HEK293 (cell line): ENCODE measurements around the gene EYS.

Experiments
- CTCF ChIA-PET: fragments of 350-600 bp; formaldehyde crosslinking; extraction: SDS; loops from one replicate; lab custom pipeline; 2021; ENCODE audit warnings: antibody characterized with exemption; lab: Yijun Ruan, JAX
- POLR2A ChIA-PET: fragments of 300-600 bp; formaldehyde crosslinking; extraction: SDS; loops from one replicate; lab custom pipeline; 2020; ENCODE audit warnings: antibody characterized with exemption, inconsistent platforms; lab: Yijun Ruan, JAX
- H3K27ac ChIP-seq: fragments of 200-500 bp; sonication (Bioruptor generic); 2 replicates; pipeline ENCODE4 v1.5.1; 2014; ENCODE audit warnings: low read depth, low read length, control low read depth, inconsistent platforms; ENCODE audit errors: extremely low read depth
- H3K36me3 ChIP-seq, 2 experiments: fragments of 200-500 bp in 1 of 2; sonication (Bioruptor generic) in 1 of 2; 1 replicate in 1 of 2; 2 replicates in 1 of 2; pipeline ENCODE4 v1.5.1; 2014 to 2017; ENCODE audit warnings: inconsistent platforms in 2 of 2, low read length in 2 of 2; ENCODE audit not compliant: control insufficient read depth in 2 of 2, insufficient read depth in 1 of 2
- H3K4me1 ChIP-seq: fragments of 200-500 bp; sonication (Bioruptor generic); 2 replicates; pipeline ENCODE4 v1.5.1; 2014; ENCODE audit warnings: mild to moderate bottlenecking, low read length, inconsistent platforms; ENCODE audit not compliant: control insufficient read depth, insufficient read depth
- H3K4me3 ChIP-seq: 2 replicates; pipeline ENCODE4 v1.5.1; 2011; ENCODE audit warnings: low read depth, mild to moderate bottlenecking, control low read depth, low read length, moderate library complexity
- H3K9me3 ChIP-seq: fragments of 200-500 bp; sonication (Bioruptor generic); 2 replicates; pipeline ENCODE4 v1.5.1; 2014; ENCODE audit warnings: low read depth, low read length, inconsistent platforms; ENCODE audit not compliant: control insufficient read depth, insufficient read depth
- OSR2 ChIP-seq: fragments of 450-650 bp; formaldehyde crosslinking; IDR thresholded peaks from 2 replicates; pipeline ENCODE4 v1.5.1; 2016; ENCODE audit warnings: missing biosample characterization, missing genetic modification characterization
- SCRT1 ChIP-seq: fragments of 450-650 bp; formaldehyde crosslinking; IDR thresholded peaks from 2 replicates; pipeline ENCODE4 v1.5.1; 2016; ENCODE audit warnings: missing biosample characterization, missing genetic modification characterization, borderline replicate concordance
- SETDB1 ChIP-seq: IDR thresholded peaks from one replicate; pipeline ENCODE4 v1.6.1; 2017; ENCODE audit warnings: mild to moderate bottlenecking, low read length, moderate library complexity, mixed read lengths; ENCODE audit not compliant: insufficient read length
- TCF7L2 ChIP-seq: IDR thresholded peaks from 2 replicates; pipeline ENCODE4 v1.6.1; 2011; ENCODE audit warnings: low read depth, mild to moderate bottlenecking, inconsistent platforms, low read length, moderate library complexity, borderline replicate concordance
- YY1 ChIP-seq: fragments of 450-650 bp; formaldehyde crosslinking; IDR thresholded peaks from 2 replicates; pipeline ENCODE4 v1.5.1; 2018; ENCODE audit warnings: missing biosample characterization, missing genetic modification characterization
- ZBTB21 ChIP-seq: fragments of 450-650 bp; formaldehyde crosslinking; IDR thresholded peaks from 2 replicates; pipeline ENCODE4 v1.5.1; 2017; ENCODE audit warnings: missing biosample characterization, missing genetic modification characterization
- ZBTB8A ChIP-seq: fragments of 450-650 bp; formaldehyde crosslinking; IDR thresholded peaks from 2 replicates; pipeline ENCODE4 v1.5.1; 2016; ENCODE audit warnings: missing biosample characterization, missing genetic modification characterization
- ZNF132 ChIP-seq: fragments of 450-650 bp; formaldehyde crosslinking; IDR thresholded peaks from 2 replicates; pipeline ENCODE4 v1.5.1; 2017; ENCODE audit warnings: missing biosample characterization, missing genetic modification characterization, borderline replicate concordance
- ZNF184 ChIP-seq: fragments of 450-650 bp; IDR thresholded peaks from 2 replicates; pipeline ENCODE4 v1.5.1; 2018; ENCODE audit warnings: missing biosample characterization, mild to moderate bottlenecking, missing genetic modification characterization
- ZNF19 ChIP-seq: fragments of 450-650 bp; formaldehyde crosslinking; IDR thresholded peaks from 2 replicates; pipeline ENCODE4; 2016; ENCODE audit warnings: missing biosample characterization, missing genetic modification characterization, low read depth
- ZNF239 ChIP-seq: fragments of 450-650 bp; formaldehyde crosslinking; IDR thresholded peaks from 2 replicates; pipeline ENCODE4 v1.5.1; 2016; ENCODE audit warnings: missing biosample characterization, missing genetic modification characterization
- ZNF292 ChIP-seq: fragments of 450-650 bp; formaldehyde crosslinking; IDR thresholded peaks from 2 replicates; pipeline ENCODE4 v1.5.1; 2016; ENCODE audit warnings: low read depth, missing biosample characterization, missing genetic modification characterization, borderline replicate concordance
- ZNF391 ChIP-seq: fragments of 450-650 bp; formaldehyde crosslinking; IDR thresholded peaks from 2 replicates; pipeline ENCODE4 v1.5.1; 2016; ENCODE audit warnings: low read depth, missing biosample characterization, missing genetic modification characterization, borderline replicate concordance
- ZNF394 ChIP-seq: fragments of 450-650 bp; formaldehyde crosslinking; IDR thresholded peaks from 2 replicates; pipeline ENCODE4 v1.5.1; 2016; ENCODE audit warnings: missing biosample characterization, missing genetic modification characterization, mild to moderate bottlenecking, moderate library complexity, borderline replicate concordance
- ZNF416 ChIP-seq: fragments of 450-650 bp; formaldehyde crosslinking; IDR thresholded peaks from 2 replicates; pipeline ENCODE4 v1.5.1; 2016; ENCODE audit warnings: missing biosample characterization, missing genetic modification characterization
- ZNF501 ChIP-seq: fragments of 450-650 bp; formaldehyde crosslinking; IDR thresholded peaks from 2 replicates; pipeline ENCODE4 v1.5.1; 2016; ENCODE audit warnings: missing biosample characterization, missing genetic modification characterization
- ZNF621 ChIP-seq: fragments of 450-650 bp; formaldehyde crosslinking; IDR thresholded peaks from 2 replicates; pipeline ENCODE4 v1.5.1; 2017; ENCODE audit warnings: missing biosample characterization, missing genetic modification characterization
- ZNF626 ChIP-seq: fragments of 450-650 bp; sonication (Bioruptor Pico); formaldehyde crosslinking; IDR thresholded peaks from 2 replicates; pipeline ENCODE4 v1.5.1; 2018; ENCODE audit warnings: missing biosample characterization, missing genetic modification characterization, inconsistent platforms
- ZNF654 ChIP-seq: fragments of 450-650 bp; formaldehyde crosslinking; IDR thresholded peaks from 2 replicates; pipeline ENCODE4 v1.5.1; 2016; ENCODE audit warnings: low read depth, missing biosample characterization, missing genetic modification characterization
- ZNF664 ChIP-seq: fragments of 450-650 bp; formaldehyde crosslinking; IDR thresholded peaks from 2 replicates; pipeline ENCODE4 v1.5.1; 2016; ENCODE audit warnings: missing biosample characterization, missing genetic modification characterization
- ZNF707 ChIP-seq: fragments of 450-650 bp; formaldehyde crosslinking; IDR thresholded peaks from 2 replicates; pipeline ENCODE4 v1.5.1; 2016; ENCODE audit warnings: missing biosample characterization, missing genetic modification characterization
- ZNF747 ChIP-seq: fragments of 450-650 bp; formaldehyde crosslinking; IDR thresholded peaks from 2 replicates; pipeline ENCODE4 v1.5.1; 2016; ENCODE audit warnings: missing biosample characterization, missing genetic modification characterization
- ZNF830 ChIP-seq: fragments of 450-650 bp; IDR thresholded peaks from 2 replicates; pipeline ENCODE4 v1.5.0; 2018; ENCODE audit warnings: missing biosample characterization, missing genetic modification characterization, low read depth, mild to moderate bottlenecking, moderate library complexity
- ZNF843 ChIP-seq: fragments of 450-650 bp; formaldehyde crosslinking; IDR thresholded peaks from 2 replicates; pipeline ENCODE4 v1.5.1; 2016; ENCODE audit warnings: missing biosample characterization, missing genetic modification characterization
- ZSCAN16 ChIP-seq: fragments of 450-650 bp; formaldehyde crosslinking; IDR thresholded peaks from 2 replicates; pipeline ENCODE4 v1.5.1; 2016; ENCODE audit warnings: missing biosample characterization, missing genetic modification characterization
- TF ChIP-seq, protein P1 (sequence below): fragments of 450-650 bp; formaldehyde crosslinking; IDR thresholded peaks from 2 replicates; pipeline ENCODE4 v1.5.1; 2017; ENCODE audit warnings: missing biosample characterization, missing genetic modification characterization
- TF ChIP-seq, protein P2 (sequence below): fragments of 450-650 bp; formaldehyde crosslinking; IDR thresholded peaks from 2 replicates; pipeline ENCODE4 v1.5.1; 2016; ENCODE audit warnings: missing biosample characterization, missing genetic modification characterization
- TF ChIP-seq, protein P3 (sequence below): fragments of 450-650 bp; formaldehyde crosslinking; IDR thresholded peaks from 2 replicates; pipeline ENCODE4 v1.5.1; 2016; ENCODE audit warnings: missing biosample characterization, missing genetic modification characterization, borderline replicate concordance
- TF ChIP-seq, protein P4 (sequence below): fragments of 450-650 bp; formaldehyde crosslinking; IDR thresholded peaks from 2 replicates; pipeline ENCODE4 v1.5.1; 2016; ENCODE audit warnings: missing biosample characterization, missing genetic modification characterization
- TF ChIP-seq, protein P5 (sequence below): fragments of 450-650 bp; formaldehyde crosslinking; IDR thresholded peaks from 2 replicates; pipeline ENCODE4 v1.5.1; 2016; ENCODE audit warnings: missing biosample characterization, missing genetic modification characterization

The EYS gene

DNA sequence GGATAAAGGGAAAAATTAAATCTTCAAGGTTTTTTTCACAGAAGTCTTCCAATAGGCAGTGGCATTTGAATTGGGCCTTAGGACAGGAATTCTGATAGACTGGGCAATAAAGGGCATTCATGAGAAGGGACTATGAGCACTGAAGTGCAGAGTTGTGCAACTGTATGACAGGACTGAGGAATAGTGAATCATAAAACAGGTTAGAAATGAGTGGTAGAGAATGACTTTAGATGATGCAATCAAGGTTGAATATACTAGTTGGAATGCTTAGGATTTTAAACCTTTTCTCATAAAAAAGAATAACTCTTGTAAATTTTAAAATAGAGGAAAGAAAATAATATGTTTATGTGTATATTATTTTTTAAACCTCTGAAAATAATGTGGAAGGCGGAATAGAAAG lies 1126.7 kb downstream of the EYS start:
- TF ChIP-seq, protein P1, sequence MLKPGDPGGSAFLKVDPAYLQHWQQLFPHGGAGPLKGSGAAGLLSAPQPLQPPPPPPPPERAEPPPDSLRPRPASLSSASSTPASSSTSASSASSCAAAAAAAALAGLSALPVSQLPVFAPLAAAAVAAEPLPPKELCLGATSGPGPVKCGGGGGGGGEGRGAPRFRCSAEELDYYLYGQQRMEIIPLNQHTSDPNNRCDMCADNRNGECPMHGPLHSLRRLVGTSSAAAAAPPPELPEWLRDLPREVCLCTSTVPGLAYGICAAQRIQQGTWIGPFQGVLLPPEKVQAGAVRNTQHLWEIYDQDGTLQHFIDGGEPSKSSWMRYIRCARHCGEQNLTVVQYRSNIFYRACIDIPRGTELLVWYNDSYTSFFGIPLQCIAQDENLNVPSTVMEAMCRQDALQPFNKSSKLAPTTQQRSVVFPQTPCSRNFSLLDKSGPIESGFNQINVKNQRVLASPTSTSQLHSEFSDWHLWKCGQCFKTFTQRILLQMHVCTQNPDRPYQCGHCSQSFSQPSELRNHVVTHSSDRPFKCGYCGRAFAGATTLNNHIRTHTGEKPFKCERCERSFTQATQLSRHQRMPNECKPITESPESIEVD (tag by site-specific recombination): no peak
- no peak for TF ChIP-seq ZNF416 (tag by site-specific recombination)
- TF ChIP-seq ZNF501 (tag by site-specific recombination): no peak
- TF ChIP-seq ZNF184: no peak
- TF ChIP-seq ZBTB21: no peak
- no peak for TF ChIP-seq ZNF391 (tag by site-specific recombination)
- TF ChIP-seq ZNF654 (tag by site-specific recombination): no peak
- TF ChIP-seq ZNF843 (tag by site-specific recombination): no peak
- TF ChIP-seq ZNF292 (tag by site-specific recombination): no peak
- no peak for TF ChIP-seq ZBTB8A (tag by site-specific recombination)
- no peak for TF ChIP-seq SCRT1
- TF ChIP-seq, protein P2, sequence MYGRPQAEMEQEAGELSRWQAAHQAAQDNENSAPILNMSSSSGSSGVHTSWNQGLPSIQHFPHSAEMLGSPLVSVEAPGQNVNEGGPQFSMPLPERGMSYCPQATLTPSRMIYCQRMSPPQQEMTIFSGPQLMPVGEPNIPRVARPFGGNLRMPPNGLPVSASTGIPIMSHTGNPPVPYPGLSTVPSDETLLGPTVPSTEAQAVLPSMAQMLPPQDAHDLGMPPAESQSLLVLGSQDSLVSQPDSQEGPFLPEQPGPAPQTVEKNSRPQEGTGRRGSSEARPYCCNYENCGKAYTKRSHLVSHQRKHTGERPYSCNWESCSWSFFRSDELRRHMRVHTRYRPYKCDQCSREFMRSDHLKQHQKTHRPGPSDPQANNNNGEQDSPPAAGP (tag by site-specific recombination): no peak
- TF ChIP-seq ZNF132: no peak
- no peak for TF ChIP-seq ZNF707
- TF ChIP-seq ZSCAN16 (tag by site-specific recombination): no peak
- TF ChIP-seq ZNF394 (tag by site-specific recombination): no peak
- no peak for TF ChIP-seq ZNF239 (tag by site-specific recombination)
- no peak for TF ChIP-seq TCF7L2
- TF ChIP-seq ZNF19 (tag by site-specific recombination): no peak
- Histone ChIP-seq H3K9me3 (no peaks in the 10 kb centered on the region), H3K4me1 (no peaks in the 10 kb centered on the region), H3K4me3 (no peak overlapping the region), H3K36me3 (no peaks in the 10 kb centered on the region), H3K27ac (no peak overlapping the region)
- POLR2A ChIA-PET: no interaction called here
- CTCF ChIA-PET: interaction anchor here (0.7 kb wide), 2 partner anchors 89 to 252 kb away, joined by 3 to 4 read pairs; no protein-coding TSS in a partner anchor

DNA sequence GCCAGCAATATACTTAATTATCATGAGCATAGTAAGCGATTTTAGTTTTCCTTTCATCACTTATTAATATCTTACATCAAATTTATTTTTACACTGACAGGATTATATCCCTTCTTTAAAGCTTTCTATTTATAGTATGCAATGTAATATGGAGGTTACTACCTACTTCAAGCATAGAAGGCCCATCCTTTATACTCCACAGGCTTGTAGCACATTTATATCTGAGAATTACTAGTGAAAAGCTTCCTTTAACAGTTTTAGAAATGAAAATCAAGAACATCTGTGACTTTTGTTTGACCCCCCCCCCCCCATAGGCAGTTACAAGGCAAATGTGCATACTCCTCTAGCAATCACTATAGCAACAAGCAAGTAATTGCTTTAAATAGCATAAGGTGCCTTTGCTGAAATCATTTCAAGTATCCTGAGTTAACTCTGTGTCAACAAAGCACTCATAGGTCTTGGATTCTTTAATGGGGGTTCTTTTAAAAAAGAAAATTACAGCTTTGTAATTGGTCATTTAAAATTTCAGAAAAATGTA lies 1153.7 kb downstream of the EYS start:
- Histone ChIP-seq H3K4me1 (no peaks in the 10 kb centered on the region), H3K4me3 (no peak overlapping the region), H3K36me3 (no peaks in the 10 kb centered on the region), H3K9me3 (no peaks in the 10 kb centered on the region), H3K27ac (no peak overlapping the region)
- ChIA-PET POLR2A (no interaction called here), CTCF (interaction anchor here (0.7 kb wide), 1 partner anchor 188 kb away, joined by 3 read pairs; no protein-coding TSS in a partner anchor)
- TF ChIP-seq, protein P3, sequence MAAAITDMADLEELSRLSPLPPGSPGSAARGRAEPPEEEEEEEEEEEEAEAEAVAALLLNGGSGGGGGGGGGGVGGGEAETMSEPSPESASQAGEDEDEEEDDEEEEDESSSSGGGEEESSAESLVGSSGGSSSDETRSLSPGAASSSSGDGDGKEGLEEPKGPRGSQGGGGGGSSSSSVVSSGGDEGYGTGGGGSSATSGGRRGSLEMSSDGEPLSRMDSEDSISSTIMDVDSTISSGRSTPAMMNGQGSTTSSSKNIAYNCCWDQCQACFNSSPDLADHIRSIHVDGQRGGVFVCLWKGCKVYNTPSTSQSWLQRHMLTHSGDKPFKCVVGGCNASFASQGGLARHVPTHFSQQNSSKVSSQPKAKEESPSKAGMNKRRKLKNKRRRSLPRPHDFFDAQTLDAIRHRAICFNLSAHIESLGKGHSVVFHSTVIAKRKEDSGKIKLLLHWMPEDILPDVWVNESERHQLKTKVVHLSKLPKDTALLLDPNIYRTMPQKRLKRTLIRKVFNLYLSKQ (tag by site-specific recombination): no peak
- TF ChIP-seq ZNF747 (tag by site-specific recombination) (no peak), YY1 (tag by site-specific recombination) (no peak), ZNF664 (no peak), ZNF830 (tag by site-specific recombination) (no peak), SETDB1 (no peak), ZNF621 (tag by site-specific recombination) (no peak), ZNF626 (tag by site-specific recombination) (no peak), ZNF707 (no peak), OSR2 (tag by site-specific recombination) (no peak)
- TF ChIP-seq, protein P4, sequence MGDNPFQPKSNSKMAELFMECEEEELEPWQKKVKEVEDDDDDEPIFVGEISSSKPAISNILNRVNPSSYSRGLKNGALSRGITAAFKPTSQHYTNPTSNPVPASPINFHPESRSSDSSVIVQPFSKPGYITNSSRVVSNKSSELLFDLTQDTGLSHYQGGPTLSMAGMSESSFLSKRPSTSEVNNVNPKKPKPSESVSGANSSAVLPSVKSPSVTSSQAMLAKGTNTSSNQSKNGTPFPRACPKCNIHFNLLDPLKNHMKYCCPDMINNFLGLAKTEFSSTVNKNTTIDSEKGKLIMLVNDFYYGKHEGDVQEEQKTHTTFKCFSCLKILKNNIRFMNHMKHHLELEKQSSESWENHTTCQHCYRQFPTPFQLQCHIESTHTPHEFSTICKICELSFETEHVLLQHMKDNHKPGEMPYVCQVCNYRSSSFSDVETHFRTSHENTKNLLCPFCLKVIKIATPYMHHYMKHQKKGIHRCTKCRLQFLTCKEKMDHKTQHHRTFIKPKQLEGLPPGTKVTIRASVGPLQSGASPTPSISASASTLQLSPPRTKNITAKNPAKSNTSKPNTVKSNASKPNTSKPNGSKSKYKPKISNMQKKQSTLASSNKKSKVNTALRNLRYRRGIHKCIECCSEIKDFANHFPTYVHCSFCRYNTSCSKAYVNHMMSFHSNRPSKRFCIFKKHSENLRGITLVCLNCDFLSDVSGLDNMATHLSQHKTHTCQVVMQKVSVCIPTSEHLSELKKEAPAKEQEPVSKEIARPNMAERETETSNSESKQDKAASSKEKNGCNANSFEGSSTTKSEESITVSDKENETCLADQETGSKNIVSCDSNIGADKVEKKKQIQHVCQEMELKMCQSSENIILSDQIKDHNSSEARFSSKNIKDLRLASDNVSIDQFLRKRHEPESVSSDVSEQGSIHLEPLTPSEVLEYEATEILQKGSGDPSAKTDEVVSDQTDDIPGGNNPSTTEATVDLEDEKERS: no peak
- TF ChIP-seq, protein P5, sequence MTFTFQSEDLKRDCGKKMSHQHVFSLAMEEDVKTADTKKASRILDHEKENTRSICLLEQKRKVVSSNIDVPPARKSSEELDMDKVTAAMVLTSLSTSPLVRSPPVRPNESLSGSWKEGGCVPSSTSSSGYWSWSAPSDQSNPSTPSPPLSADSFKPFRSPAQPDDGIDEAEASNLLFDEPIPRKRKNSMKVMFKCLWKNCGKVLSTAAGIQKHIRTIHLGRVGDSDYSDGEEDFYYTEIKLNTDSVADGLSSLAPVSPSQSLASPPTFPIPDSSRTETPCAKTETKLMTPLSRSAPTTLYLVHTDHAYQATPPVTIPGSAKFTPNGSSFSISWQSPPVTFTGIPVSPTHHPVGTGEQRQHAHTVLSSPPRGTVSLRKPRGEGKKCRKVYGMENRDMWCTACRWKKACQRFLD (tag by site-specific recombination): no peak
